ENCODE measurements around the gene VSIR. TPM values are rescaled to one million over a fixed set of nuclear protein-coding genes. Genes with fewer than 3 reads are reported as not detected.

The VSIR gene
- total and polyA plus RNA-seq, 2 donors (not counting 1 experiment from before 2014, with no cell fraction given) = 40.5 to 61.2 TPM

- Histone ChIP-seq H3K79me2 (ENCODE audit: control insufficient read depth, insufficient read depth, low read length) (peaks cover 24% of the 10 kb centered on the region), H3K27ac (ENCODE audit: low read length in 2 of 2) (no peak overlapping the region), H4K20me1 (ENCODE audit: control insufficient read depth, insufficient read depth, low read length, poor library complexity, severe bottlenecking) (no peaks in the 10 kb centered on the region), H3K27me3 (replicated peaks in 1 of 4; ENCODE audit: control extremely low read depth in 1 of 4, control insufficient read depth in 3 of 4, insufficient read depth in 4 of 4, low read length in 3 of 4) (no peaks in the 10 kb centered on the region), H3K36me3 (replicated peaks in 1 of 2; ENCODE audit: control extremely low read depth in 1 of 2, control insufficient read depth in 1 of 2, extremely low read depth in 1 of 2, insufficient read depth in 2 of 2, low read length in 1 of 2) (no peaks in the 10 kb centered on the region), H3K4me2 (replicated peaks; ENCODE audit: low read depth, low read length, poor library complexity, severe bottlenecking) (no peak overlapping the region), H2AFZ (ENCODE audit: insufficient read depth, low read depth, low read length, poor library complexity, severe bottlenecking) (no peak overlapping the region), H3K4me3 (ENCODE audit: control extremely low read depth in 1 of 5, extremely low read depth in 1 of 5, insufficient read depth in 1 of 5, low read depth in 2 of 5, low read length in 4 of 5) (no peak overlapping the region), H3K9ac (ENCODE audit: low read length) (no peak overlapping the region), H3K9me3 (ENCODE audit: control extremely low read depth in 1 of 3, control insufficient read depth in 2 of 3, insufficient read depth in 1 of 3, low read length in 2 of 3) (no peaks in the 10 kb centered on the region), H3K4me1 (ENCODE audit: control insufficient read depth in 2 of 2, insufficient read depth in 2 of 2, low read length in 2 of 2) (peaks cover 26 to 31% of the 10 kb centered on the region in 2 donors)
- 98% methylated on average over 7 of the region's 7 CpGs for WGBS (ENCODE audit: insufficient coverage)
- intact Hi-C loops (cut with micrococcal nuclease) = no loop called here
- Mint-ChIP-seq H3K4me1 (peaks cover 29% of the 10 kb centered on the region), H3K27me3 (no peaks in the 10 kb centered on the region), H3K4me3 (no peak overlapping the region), H3K27ac (peak overlapping the region; percentile 26), H3K9me3 (ENCODE audit: insufficient read depth) (no peaks in the 10 kb centered on the region)
- ChIA-PET CTCF (interaction anchor here (1.4 to 2.0 kb wide), 2 partner anchors 31 to 72 kb away, joined by 5 to 6 read pairs; no protein-coding TSS in a partner anchor), POLR2A (no interaction called here)
- ATAC-seq (ENCODE audit: low read depth) = no peak
- TF ChIP-seq EZH2 (IDR thresholded peaks at IDR 0.05; ENCODE audit: borderline replicate concordance, insufficient read depth, low read depth, low read length, poor library complexity, severe bottlenecking) = no peak
- TF ChIP-seq CTCF (IDR thresholded peaks at IDR 0.05) = no peak
- DNase-seq = no peak
Measured at GRCh38 chr10:71780156-71780555, 6.8 kb upstream of the VSIR start.

- CTCF ChIA-PET = interaction anchor here (1.2 to 2.0 kb wide), 3 partner anchors 32 to 117 kb away, joined by 4 to 6 read pairs (median 5); no protein-coding TSS in a partner anchor
- POLR2A ChIA-PET = no interaction called here
Measured at GRCh38 chr10:71779641-71780040, 6.3 kb upstream of the VSIR start.

More at GRCh38 chr10:71779641-71780040, 6.3 kb upstream of the VSIR start:
- WGBS (ENCODE audit: insufficient coverage) = 84% methylated on average over 5 of the region's 6 CpGs
- H3K27ac ChIP-seq (ENCODE audit: low read length in 2 of 2) = no peak overlapping the region
- no peaks in the 10 kb centered on the region for H3K36me3 ChIP-seq (replicated peaks in 1 of 2; ENCODE audit: control extremely low read depth in 1 of 2, control insufficient read depth in 1 of 2, extremely low read depth in 1 of 2, insufficient read depth in 2 of 2, low read length in 1 of 2)
- H4K20me1 ChIP-seq (ENCODE audit: control insufficient read depth, insufficient read depth, low read length, poor library complexity, severe bottlenecking) = no peaks in the 10 kb centered on the region
- Mint-ChIP-seq H3K27ac (no peak overlapping the region), H3K4me3 (no peak overlapping the region), H3K4me1 (peaks cover 34% of the 10 kb centered on the region), H3K27me3 (no peaks in the 10 kb centered on the region), H3K9me3 (ENCODE audit: insufficient read depth) (no peaks in the 10 kb centered on the region)
- H3K9me3 ChIP-seq (ENCODE audit: control extremely low read depth in 1 of 3, control insufficient read depth in 2 of 3, insufficient read depth in 1 of 3, low read length in 2 of 3) = no peaks in the 10 kb centered on the region
- H3K27me3 ChIP-seq (replicated peaks in 1 of 4; ENCODE audit: control extremely low read depth in 1 of 4, control insufficient read depth in 3 of 4, insufficient read depth in 4 of 4, low read length in 3 of 4) = no peaks in the 10 kb centered on the region
- no peak overlapping the region for H2AFZ ChIP-seq (ENCODE audit: insufficient read depth, low read depth, low read length, poor library complexity, severe bottlenecking)
- H3K4me2 ChIP-seq (replicated peaks; ENCODE audit: low read depth, low read length, poor library complexity, severe bottlenecking) = no peak overlapping the region
- TF ChIP-seq CTCF (IDR thresholded peaks at IDR 0.05) (no peak), EZH2 (IDR thresholded peaks at IDR 0.05; ENCODE audit: borderline replicate concordance, insufficient read depth, low read depth, low read length, poor library complexity, severe bottlenecking) (no peak)
- ATAC-seq (ENCODE audit: low read depth) (no peak), DNase-seq (no peak)
- intact Hi-C loops (cut with micrococcal nuclease) = no loop called here
- H3K79me2 ChIP-seq (ENCODE audit: control insufficient read depth, insufficient read depth, low read length) = peaks cover 27% of the 10 kb centered on the region
- no peak overlapping the region for H3K4me3 ChIP-seq (ENCODE audit: control extremely low read depth in 1 of 5, extremely low read depth in 1 of 5, insufficient read depth in 1 of 5, low read depth in 2 of 5, low read length in 4 of 5)
- H3K9ac ChIP-seq (ENCODE audit: low read length) = no peak overlapping the region
- peaks cover 31 to 36% of the 10 kb centered on the region in 2 donors for H3K4me1 ChIP-seq (ENCODE audit: control insufficient read depth in 2 of 2, insufficient read depth in 2 of 2, low read length in 2 of 2)
